Uterus (tissue), 4 donors: ENCODE data around the gene SLC35B1. TPM values are rescaled to one million over a fixed set of nuclear protein-coding genes. Genes with fewer than 3 reads are reported as not detected.

Experiments
- DNase-seq, 2 donors: peaks; one replicate each; pipeline ENCODE4 v3.0.0-alpha.2; 2019 to 2020
- H3K27ac ChIP-seq, 2 donors: fragments of 200-600 bp; sonication (generic); 1 replicate in 1 of 2; 2 replicates in 1 of 2; pipeline ENCODE4 v1.5.1; 2016 to 2018
- H3K27me3 ChIP-seq, 2 donors: fragments of 200-600 bp; sonication (generic); one replicate each; pipeline ENCODE4 v1.5.1; 2018 to 2019; ENCODE audit warnings: control low read depth in 1 of 2
- H3K36me3 ChIP-seq, 2 donors: fragments of 200-600 bp; sonication (generic); one replicate each; pipeline ENCODE4 v1.5.1; 2019; ENCODE audit warnings: control low read depth in 1 of 2
- H3K4me1 ChIP-seq, 2 donors: fragments of 200-600 bp; sonication (generic); one replicate each; pipeline ENCODE4 v1.5.1; 2018 to 2019; ENCODE audit warnings: control low read depth in 1 of 2
- H3K4me3 ChIP-seq, 2 donors: fragments of 200-600 bp; sonication (generic); 1 replicate in 1 of 2; 2 replicates in 1 of 2; pipeline ENCODE4 v1.5.1; 2018 to 2019; ENCODE audit warnings: mild to moderate bottlenecking in 1 of 2
- H3K9me3 ChIP-seq, 2 donors: fragments of 200-600 bp; sonication (generic); one replicate each; pipeline ENCODE4 v1.5.1; 2019; ENCODE audit warnings: control low read depth in 1 of 2
- CTCF ChIP-seq, 4 experiments: fragments of 200-600 bp in 2 of 4; fragments of 450-650 bp in 2 of 4; sonication (generic) in 2 of 4; IDR thresholded peaks; one replicate each; pipeline ENCODE4 v1.5.1; 2016 to 2019; ENCODE audit warnings: antibody characterized with exemption in 4 of 4, mild to moderate bottlenecking in 2 of 4, moderate library complexity in 1 of 4
- POLR2A ChIP-seq, 2 donors: fragments of 450-650 bp; IDR thresholded peaks; one replicate each; pipeline ENCODE4 v1.6.1; 2016; ENCODE audit warnings: antibody characterized with exemption in 2 of 2, mild to moderate bottlenecking in 1 of 2, moderate library complexity in 1 of 2
- intact Hi-C: fragments of 100-400 bp; cut with DNase I; formaldehyde crosslinking; loops from one replicate; pipeline ENCODE4 v1.15.1; 2023; ENCODE audit warnings: low total_unique reads
- total RNA-seq, 4 donors: library from RNA; depleted of rRNA in 3 of 4; stranded (reverse); fragments of >200 nt in 3 of 4; gene quantifications; one replicate each; pipeline versions ENCODE4 v1.1.0 to v1.2.4, GENCODE V29; 2014 to 2023
- donor health status: DM: yes; HTN: yes; CAD: no.

The SLC35B1 gene
- total RNA-seq, 4 donors from 2014 or later: 23.6 to 49.1 (median 36.3) TPM

- no peaks in the 10 kb centered on the region for H3K27me3 ChIP-seq
- H3K4me3 ChIP-seq: no peak overlapping the region
- no peaks in the 10 kb centered on the region for H3K9me3 ChIP-seq
- intact Hi-C loops: no loop called here
- H3K36me3 ChIP-seq: no peaks in the 10 kb centered on the region
- no peak for DNase-seq
- no peak for TF ChIP-seq POLR2A (IDR thresholded peaks at IDR 0.05)
- no peak for TF ChIP-seq CTCF (IDR thresholded peaks at IDR 0.05)
- peaks cover 4 to 6% of the 10 kb centered on the region in 2 donors for H3K4me1 ChIP-seq
- peak overlapping the region; percentile 37 to 71 for H3K27ac ChIP-seq
Observed at GRCh38 chr17:49670641-49671040, 37.1 kb downstream of the SLC35B1 start.

- Histone ChIP-seq H3K4me3 (no peak overlapping the region), H3K36me3 (no peaks in the 10 kb centered on the region), H3K27ac (peak overlapping the region; percentile 37 to 71), H3K27me3 (no peaks in the 10 kb centered on the region), H3K4me1 (peaks cover 0 to 4% of the 10 kb centered on the region in 2 donors), H3K9me3 (no peaks in the 10 kb centered on the region)
- intact Hi-C loops: no loop called here
- TF ChIP-seq POLR2A (IDR thresholded peaks at IDR 0.05) (no peak), CTCF (IDR thresholded peaks at IDR 0.05) (no peak)
- DNase-seq: no peak
Observed at GRCh38 chr17:49670002-49670401, 37.8 kb downstream of the SLC35B1 start.

GRCh38 chr17:49667854-49668253 is 39.9 kb downstream of the SLC35B1 start:
- Histone ChIP-seq H3K9me3 (no peaks in the 10 kb centered on the region), H3K4me3 (no peak overlapping the region), H3K4me1 (peaks cover 0 to 3% of the 10 kb centered on the region in 2 donors), H3K36me3 (no peaks in the 10 kb centered on the region), H3K27me3 (no peaks in the 10 kb centered on the region), H3K27ac (no peak overlapping the region)
- no peak for DNase-seq
- TF ChIP-seq POLR2A (IDR thresholded peaks at IDR 0.05) (no peak), CTCF (IDR thresholded peaks at IDR 0.05) (no peak)
- intact Hi-C loops: no loop called here

GRCh38 chr17:49664706-49665211 is 43.0 kb downstream of the SLC35B1 start:
- Histone ChIP-seq H3K9me3 (no peaks in the 10 kb centered on the region), H3K36me3 (no peaks in the 10 kb centered on the region), H3K27me3 (no peaks in the 10 kb centered on the region), H3K27ac (peak overlapping the region in 1 of 2 donors; percentile 21), H3K4me3 (no peak overlapping the region), H3K4me1 (peaks cover 0 to 3% of the 10 kb centered on the region in 2 donors)
- intact Hi-C loops: no loop called here
- no peak for DNase-seq
- TF ChIP-seq POLR2A (IDR thresholded peaks at IDR 0.05): no peak
- TF ChIP-seq CTCF (IDR thresholded peaks at IDR 0.05): no peak

- intact Hi-C loops: no loop called here
- H3K4me3 ChIP-seq: no peak overlapping the region
- H3K4me1 ChIP-seq: peaks cover 0 to 3% of the 10 kb centered on the region in 2 donors
- TF ChIP-seq CTCF (IDR thresholded peaks at IDR 0.05) (no peak), POLR2A (IDR thresholded peaks at IDR 0.05) (no peak)
- no peaks in the 10 kb centered on the region for H3K27me3 ChIP-seq
- H3K9me3 ChIP-seq: no peaks in the 10 kb centered on the region
- no peak overlapping the region for H3K27ac ChIP-seq
- DNase-seq: no peak
- no peaks in the 10 kb centered on the region for H3K36me3 ChIP-seq
Observed at GRCh38 chr17:49659661-49660382, 47.9 kb downstream of the SLC35B1 start.
